EH (cell line): ENCODE data around the gene DENND4A.

Source experiments
- DNase-seq: peaks from one replicate; pipeline ENCODE4 v3.0.0-alpha.2; 2015; ENCODE audit warnings: low read depth

Gene DENND4A

GRCh38 chr15:65792138-65792987 lies at the start of gene DENND4A:
Gene DENND4A (minus strand): TSS chr15:65792293. CDS start chr15:65756450, 35,843 bp downstream.
- peak; percentile 97 for DNase-seq

- peak; percentile 69 for DNase-seq
Observed at GRCh38 chr15:65841121-65841930, 49.2 kb upstream of the DENND4A start.

GRCh38 chr15:65839985-65840384 lies 47.9 kb upstream of the DENND4A start:
- DNase-seq, result no peak

GRCh38 chr15:65839354-65839901 lies 47.3 kb upstream of the DENND4A start:
- no peak for DNase-seq

- DNase-seq, result no peak
Observed at GRCh38 chr15:65837301-65838294, 45.5 kb upstream of the DENND4A start.

- DNase-seq, result no peak
Observed at GRCh38 chr15:65836665-65837064, 44.6 kb upstream of the DENND4A start.

GRCh38 chr15:65835447-65835846 lies 43.4 kb upstream of the DENND4A start:
- no peak for DNase-seq

- no peak for DNase-seq
Observed at GRCh38 chr15:65834603-65835282, 42.6 kb upstream of the DENND4A start.

- no peak for DNase-seq
Observed at GRCh38 chr15:65833501-65834205, 41.6 kb upstream of the DENND4A start.

- peak; percentile 86 for DNase-seq
Observed at GRCh38 chr15:65832549-65833364, 40.7 kb upstream of the DENND4A start.

- peak; percentile 11 for DNase-seq
Observed at GRCh38 chr15:65829130-65829764, 37.2 kb upstream of the DENND4A start.

GRCh38 chr15:65828585-65828984 lies 36.5 kb upstream of the DENND4A start:
- DNase-seq, result no peak

GRCh38 chr15:65827065-65827464 lies 35.0 kb upstream of the DENND4A start:
- DNase-seq, result peak; percentile 20

- DNase-seq, result peak; percentile 43
Observed at GRCh38 chr15:65824941-65825544, 33.0 kb upstream of the DENND4A start.

- peak; percentile 67 for DNase-seq
Observed at GRCh38 chr15:65824031-65824743, 32.1 kb upstream of the DENND4A start.

- DNase-seq, result no peak
Observed at GRCh38 chr15:65822316-65822715, 30.2 kb upstream of the DENND4A start.

GRCh38 chr15:65821070-65821469 lies 29.0 kb upstream of the DENND4A start:
- no peak for DNase-seq

GRCh38 chr15:65819563-65819960 lies 27.5 kb upstream of the DENND4A start:
- no peak for DNase-seq
